IMR-90 (cell line): ENCODE data around the gene PRR14L. TPM values are rescaled to one million over a fixed set of nuclear protein-coding genes. Genes with fewer than 3 reads are reported as not detected.
A peak's percentile ranks its signal among the peaks of the same experiment; 100 is the strongest.

Experiments used
- ATAC-seq: fragments of 200-7000 bp; cut with Tn5 transposase; 2 replicates; pipeline ENCODE4 v1.9.1; 2020; ENCODE audit warnings: low read depth, mild to moderate bottlenecking, moderate library complexity
- Bru-seq: library from RNA; stranded (reverse); fragments of 400-500 nt; gene quantifications from one replicate; lab custom pipeline; 2021; lab: Mats Ljungman, UMichigan
- BruChase-seq, 2 experiments: library from RNA; stranded (reverse); fragments of 400-500 nt; gene quantifications; one replicate each; lab custom pipeline; 2021; lab: Mats Ljungman, UMichigan
- BruUV-seq: library from RNA; stranded (reverse); fragments of 400-500 nt; replicated peaks from 2 replicates; lab custom pipeline; 2021; lab: Mats Ljungman, UMichigan
- CTCF ChIA-PET: fragments of 300-600 bp; formaldehyde crosslinking; extraction: SDS; loops from one replicate; lab custom pipeline; 2021; ENCODE audit warnings: antibody characterized with exemption; lab: Yijun Ruan, JAX
- POLR2A ChIA-PET: fragments of 300-600 bp; sonication (Branson Sonifier 250); formaldehyde crosslinking; loops from one replicate; lab custom pipeline; 2022; ENCODE audit warnings: antibody characterized with exemption; ENCODE audit not compliant: unreplicated experiment; lab: Charles Lee
- DNase-seq: peaks from one replicate; pipeline ENCODE4 v3.0.0; 2013
- H2AFZ ChIP-seq: replicated peaks from 2 replicates; pipeline ENCODE3; 2013; ENCODE audit warnings: low read length, mild to moderate bottlenecking; ENCODE audit not compliant: poor library complexity
- H2AK5ac ChIP-seq: 2 replicates; pipeline ENCODE4 v1.6.1; 2013; ENCODE audit warnings: low read depth, low read length, inconsistent platforms
- H2AK9ac ChIP-seq: replicated peaks from 2 replicates; pipeline ENCODE3; 2013; ENCODE audit warnings: mild to moderate bottlenecking, low read depth, low read length, moderate library complexity; ENCODE audit not compliant: poor library complexity
- H2BK120ac ChIP-seq: 2 replicates; pipeline ENCODE4 v1.6.1; 2013; ENCODE audit warnings: low read depth, low read length, inconsistent platforms
- H2BK15ac ChIP-seq: 3 replicates; pipeline ENCODE4 v1.6.1; 2013; ENCODE audit warnings: low read depth, low read length, inconsistent platforms
- H2BK20ac ChIP-seq: 2 replicates; pipeline ENCODE4 v1.6.1; 2013; ENCODE audit warnings: low read depth, mild to moderate bottlenecking, inconsistent platforms, low read length, moderate library complexity
- H2BK5ac ChIP-seq: 2 replicates; pipeline ENCODE4 v1.6.1; 2013; ENCODE audit warnings: mild to moderate bottlenecking, low read depth, low read length, inconsistent platforms; ENCODE audit not compliant: poor library complexity, severe bottlenecking
- H3K14ac ChIP-seq: replicated peaks from 2 replicates; pipeline ENCODE4 v1.6.1; 2013; ENCODE audit warnings: low read depth, low read length, inconsistent platforms
- H3K18ac ChIP-seq: 2 replicates; pipeline ENCODE4 v1.6.1; 2013; ENCODE audit warnings: low read depth, low read length, control low read depth
- H3K23ac ChIP-seq: 2 replicates; pipeline ENCODE4 v1.6.1; 2013; ENCODE audit warnings: low read depth, low read length, inconsistent platforms
- H3K27ac ChIP-seq: 2 replicates; pipeline ENCODE4 v1.5.1; 2013; ENCODE audit warnings: mild to moderate bottlenecking, control low read depth, low read length; ENCODE audit not compliant: insufficient read depth
- H3K27me3 ChIP-seq: 2 replicates; pipeline ENCODE4 v1.6.1; 2013; ENCODE audit warnings: low read length; ENCODE audit not compliant: control insufficient read depth, insufficient read depth
- H3K36me3 ChIP-seq: 2 replicates; pipeline ENCODE4 v1.6.1; 2013; ENCODE audit warnings: low read length, mixed read lengths; ENCODE audit not compliant: control insufficient read depth, insufficient read depth
- H3K4ac ChIP-seq: 2 replicates; pipeline ENCODE4 v1.6.1; 2013; ENCODE audit warnings: low read depth, low read length, inconsistent platforms
- H3K4me1 ChIP-seq: 2 replicates; pipeline ENCODE4 v1.6.1; 2013; ENCODE audit warnings: low read length, mixed read lengths; ENCODE audit not compliant: control insufficient read depth, insufficient read depth
- H3K4me2 ChIP-seq: 2 replicates; pipeline ENCODE4 v1.6.1; 2013; ENCODE audit warnings: low read depth, mild to moderate bottlenecking, control low read depth, low read length, moderate library complexity
- H3K4me3 ChIP-seq: 2 replicates; pipeline ENCODE4 v1.5.1; 2013; ENCODE audit warnings: low read depth, mild to moderate bottlenecking, control low read depth, low read length, moderate library complexity; ENCODE audit not compliant: insufficient read depth
- H3K56ac ChIP-seq: 2 replicates; pipeline ENCODE4 v1.6.1; 2013; ENCODE audit warnings: low read length, inconsistent platforms; ENCODE audit not compliant: insufficient read depth; ENCODE audit errors: extremely low read depth
- H3K79me1 ChIP-seq, 2 experiments: 2 replicates each; pipeline ENCODE4 v1.6.1; 2013; ENCODE audit warnings: low read length in 2 of 2, inconsistent platforms in 1 of 2, low read depth in 1 of 2
- H3K9ac ChIP-seq: 2 replicates; pipeline ENCODE4 v1.6.1; 2013; ENCODE audit warnings: low read depth, low read length, control low read depth
- H3K9me1 ChIP-seq: 2 replicates; pipeline ENCODE4 v1.6.1; 2013; ENCODE audit warnings: low read length, inconsistent platforms; ENCODE audit not compliant: insufficient read depth
- H3K9me3 ChIP-seq: 2 replicates; pipeline ENCODE4 v1.6.1; 2013; ENCODE audit warnings: low read length; ENCODE audit not compliant: control insufficient read depth, insufficient read depth
- H4K20me1 ChIP-seq: 2 replicates; pipeline ENCODE4 v1.6.1; 2013; ENCODE audit warnings: low read length, inconsistent platforms; ENCODE audit not compliant: insufficient read depth
- H4K5ac ChIP-seq: 2 replicates; pipeline ENCODE4 v1.6.1; 2013; ENCODE audit warnings: mild to moderate bottlenecking, low read depth, low read length, control low read depth
- H4K8ac ChIP-seq, 2 experiments: 2 replicates each; pipeline ENCODE4 v1.6.1; 2013; ENCODE audit warnings: low read depth in 2 of 2, low read length in 2 of 2, control low read depth in 1 of 2, inconsistent platforms in 1 of 2
- H4K91ac ChIP-seq: 2 replicates; pipeline ENCODE4 v1.6.1; 2013; ENCODE audit warnings: low read depth, low read length, inconsistent platforms; ENCODE audit not compliant: insufficient read depth
- CHD1 ChIP-seq: IDR thresholded peaks from 2 replicates; pipeline ENCODE4 v1.6.1; 2012; ENCODE audit warnings: low read depth, low read length, improper control_type of control experiment
- CTCF ChIP-seq: conservative IDR thresholded peaks from 2 replicates; pipeline ENCODE4 v1.5.1; 2012; ENCODE audit warnings: mild to moderate bottlenecking, low read depth, low read length, improper control_type of control experiment
- MAFK ChIP-seq: IDR thresholded peaks from 2 replicates; pipeline ENCODE4 v1.6.1; 2012; ENCODE audit warnings: low read depth, low read length, improper control_type of control experiment
- MAZ ChIP-seq: IDR thresholded peaks from 2 replicates; pipeline ENCODE4 v1.6.1; 2012; ENCODE audit warnings: low read depth, mild to moderate bottlenecking, low read length, improper control_type of control experiment, moderate library complexity, borderline replicate concordance
- MXI1 ChIP-seq: IDR thresholded peaks from 2 replicates; pipeline ENCODE4 v1.6.1; 2012; ENCODE audit warnings: low read depth, mild to moderate bottlenecking, low read length, moderate library complexity, borderline replicate concordance
- POLR2A ChIP-seq: IDR thresholded peaks from 2 replicates; pipeline ENCODE4 v1.6.1; 2012; ENCODE audit warnings: mild to moderate bottlenecking, low read depth, low read length
- RAD21 ChIP-seq: IDR thresholded peaks from 2 replicates; pipeline ENCODE4 v1.6.1; 2012; ENCODE audit warnings: low read length, improper control_type of control experiment
- RFX5 ChIP-seq: IDR thresholded peaks from 2 replicates; pipeline ENCODE4 v1.8.0; 2012; ENCODE audit warnings: low read depth, mild to moderate bottlenecking, low read length, moderate library complexity
- SMC3 ChIP-seq: fragments of 150-350 bp; IDR thresholded peaks from 2 replicates; pipeline ENCODE4 v1.6.1; 2016; ENCODE audit warnings: low read depth, mild to moderate bottlenecking, antibody characterized with exemption, low read length, moderate library complexity
- WGBS, 2 experiments: methylation state at CpG; one replicate each; pipeline versions ENCODE4 v1.1.5 to v1.1.7; 2013; ENCODE audit warnings: missing lambda C conversion rate in 2 of 2; ENCODE audit not compliant: insufficient read length in 1 of 2; ENCODE audit errors: extremely low coverage in 2 of 2; 5-methylcytosine and 5-hydroxymethylcytosine counted together
- dilution Hi-C: fragments of 300-500 bp; cut with HindIII; formaldehyde crosslinking; loops from one replicate; pipeline ENCODE4 v1.14.3; 2018; ENCODE audit warnings: low sequenced_read_pairs; ENCODE audit not compliant: unreplicated experiment
- in situ Hi-C: fragments of 300-500 bp; cut with MboI; formaldehyde crosslinking; loops from 3 replicates; pipeline ENCODE4 v1.14.3; 2019; ENCODE audit warnings: low sequenced_read_pairs, inconsistent platforms, mixed read lengths
- intact Hi-C: fragments of 100-400 bp; cut with micrococcal nuclease; formaldehyde crosslinking; loops from 2 replicates; pipeline ENCODE4 v1.10.0; 2022
- long read RNA-seq: library from polyadenylated mRNA; unstranded; transcript quantifications from one replicate; pipeline ENCODE4 v2.0.0, GENCODE V29; 2021; ENCODE audit not compliant: unreplicated experiment
- polyA plus RNA-seq, 3 experiments: library from polyadenylated mRNA; depleted of rRNA; stranded (reverse); fragments of >200 nt; gene quantifications; 2 replicates each; pipeline ENCODE4 v1.2.3, GENCODE V29; 2012; ENCODE audit warnings: low replicate concordance in 1 of 3
- total RNA-seq: library from RNA; depleted of rRNA; stranded (reverse); fragments of >200 nt; gene quantifications from 2 replicates; pipeline ENCODE4 v1.2.3, GENCODE V29; 2012; rRNA removed
- TF ChIP-seq, protein P1 (sequence below): fragments of 150-350 bp; IDR thresholded peaks from 2 replicates; pipeline ENCODE4 v1.6.1; 2016; ENCODE audit warnings: low read depth, mild to moderate bottlenecking, low read length, moderate library complexity, borderline replicate concordance

The PRR14L gene
- total RNA-seq, result 19.7 and 20.6 TPM in 2 replicates
- polyA plus RNA-seq (2012; rRNA removed), result 9.0 and 9.8 TPM in 2 replicates
- polyA plus RNA-seq (2012; cell fraction: cytosol; rRNA removed), result 3.6 and 4.2 TPM in 2 replicates
- polyA plus RNA-seq (2012; cell fraction: nucleus; rRNA removed; ENCODE audit: low replicate concordance), result 8.0 and 15.2 TPM in 2 replicates
- Bru-seq, nascent RNA, result percentile 84 among the genes with signal in this experiment
- BruChase-seq, experiment 1, labeled RNA remaining after a 6-hour chase, result percentile 95 among the genes with signal in this experiment
- percentile 95 among the genes with signal in this experiment for BruChase-seq, experiment 2, labeled RNA remaining after a 2-hour chase
- long read RNA-seq, partial matches to known transcripts, result 2 of 14 reads
- long read RNA-seq, other reads (novel, unspliced or antisense), result 11 of 14 reads

DNA sequence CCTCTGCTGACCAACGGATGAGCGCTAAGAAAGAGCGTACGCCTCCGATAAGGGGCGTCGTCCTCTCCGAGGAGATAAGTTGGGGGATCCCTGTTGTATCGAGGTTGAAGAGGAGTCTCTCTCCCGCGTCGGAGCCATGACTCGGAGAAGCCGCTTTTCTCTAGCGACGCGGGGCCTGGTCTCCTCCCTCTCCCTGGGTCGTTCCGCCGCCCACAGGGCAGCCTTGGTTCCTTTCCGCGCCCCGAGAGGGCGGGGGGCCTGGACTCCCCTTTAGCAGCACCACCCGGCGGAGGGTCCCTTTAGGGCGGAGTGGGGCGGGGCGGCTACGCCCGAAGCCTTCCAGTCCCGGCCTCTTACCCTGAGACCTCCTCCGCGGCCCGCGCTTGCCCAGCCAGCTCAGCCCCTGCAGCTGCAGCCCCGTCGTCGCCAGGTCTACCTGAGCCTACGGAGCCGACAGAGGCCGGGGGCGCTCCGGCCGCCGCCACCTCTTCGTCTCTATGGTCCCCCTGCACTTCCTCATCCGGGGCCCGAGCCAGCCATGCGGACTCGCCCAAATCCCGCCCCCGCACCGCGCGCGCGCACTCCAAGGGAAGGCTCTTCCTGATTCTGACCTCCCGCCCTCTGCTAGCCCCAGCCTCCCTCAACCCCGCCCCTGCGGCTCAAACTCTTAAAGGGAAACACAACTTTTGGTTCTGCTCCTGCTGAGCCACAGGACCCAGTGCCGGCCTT lies at the start of gene PRR14L:
Gene PRR14L (minus strand): TSS at position 497 of the 729 bp plus-strand sequence. CDS start 11,272 bp downstream, outside the sequence.
- H4K8ac ChIP-seq, result peak within 1 kb of the TSS; percentile 60 to 95
- H2AFZ ChIP-seq, result peak within 1 kb of the TSS; percentile 91
- no peak for TF ChIP-seq SMC3
- TF ChIP-seq CHD1, result no peak
- TF ChIP-seq RAD21, result peak; percentile 15; the same call in 1 of the 2 replicates
- peak; percentile 85 for TF ChIP-seq POLR2A
- peak; percentile 71; the same call in 1 of the 2 replicates for TF ChIP-seq MXI1
- TF ChIP-seq CTCF, result peak; percentile 1; the same call in 1 of the 2 replicates
- TF ChIP-seq MAFK, result no peak
- TF ChIP-seq, protein P1, sequence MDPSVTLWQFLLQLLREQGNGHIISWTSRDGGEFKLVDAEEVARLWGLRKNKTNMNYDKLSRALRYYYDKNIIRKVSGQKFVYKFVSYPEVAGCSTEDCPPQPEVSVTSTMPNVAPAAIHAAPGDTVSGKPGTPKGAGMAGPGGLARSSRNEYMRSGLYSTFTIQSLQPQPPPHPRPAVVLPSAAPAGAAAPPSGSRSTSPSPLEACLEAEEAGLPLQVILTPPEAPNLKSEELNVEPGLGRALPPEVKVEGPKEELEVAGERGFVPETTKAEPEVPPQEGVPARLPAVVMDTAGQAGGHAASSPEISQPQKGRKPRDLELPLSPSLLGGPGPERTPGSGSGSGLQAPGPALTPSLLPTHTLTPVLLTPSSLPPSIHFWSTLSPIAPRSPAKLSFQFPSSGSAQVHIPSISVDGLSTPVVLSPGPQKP, result no peak
- no peak for TF ChIP-seq RFX5
- peak; percentile 88 for TF ChIP-seq MAZ
- CTCF ChIA-PET, result no interaction called here
- H3K4ac ChIP-seq, result peak within 1 kb of the TSS; percentile 97
- intact Hi-C loops (loop anchor here (5.0 kb wide), 4 partner anchors 67 to 203 kb away; partner anchors contain the start of gene PISD), dilution Hi-C loops (no loop called here), in situ Hi-C loops (loop anchor here (10.0 kb wide), 1 partner anchor 195 kb away; the partner anchor contains the start of gene YWHAH)
- peaks cover 10% of the 10 kb centered on the region for H3K4me1 ChIP-seq
- H3K14ac ChIP-seq, result peak within 1 kb of the TSS; percentile 99
- peak within 1 kb of the TSS; percentile 86 for H2AK5ac ChIP-seq
- peak within 1 kb of the TSS; percentile 14; the same call in 1 of the 2 replicates for H2BK20ac ChIP-seq
- H4K20me1 ChIP-seq, result no peaks in the 10 kb centered on the region
- H3K36me3 ChIP-seq, result no peaks in the 10 kb centered on the region
- BruUV-seq, result no TSS peak
- ATAC-seq, result peak; percentile 86
- peak within 1 kb of the TSS; percentile 56 for H3K18ac ChIP-seq
- peak within 1 kb of the TSS; percentile 75; the same call in 1 of the 3 replicates for H2BK15ac ChIP-seq
- H3K9me1 ChIP-seq, result peaks cover 9% of the 10 kb centered on the region
- H3K4me3 ChIP-seq, result peak within 1 kb of the TSS; percentile 73
- peak within 1 kb of the TSS; percentile 87 for H3K27ac ChIP-seq
- no peaks in the 10 kb centered on the region for H3K27me3 ChIP-seq
- WGBS, 2 experiments, result 1% methylated on average over 40 of the region's 62 CpGs; no CpG with 5 or more reads in 1 of the 2 experiments
- peak within 1 kb of the TSS; percentile 100 for H3K23ac ChIP-seq
- H3K4me2 ChIP-seq, result peak within 1 kb of the TSS; percentile 100
- H2BK5ac ChIP-seq, result peak within 1 kb of the TSS; percentile 71
- H4K5ac ChIP-seq, result peak within 1 kb of the TSS; percentile 96
- H3K9ac ChIP-seq, result peak within 1 kb of the TSS; percentile 93
- H2AK9ac ChIP-seq, result peak within 1 kb of the TSS; percentile 93
- POLR2A ChIA-PET, result no interaction called here
- no peaks in the 10 kb centered on the region for H3K9me3 ChIP-seq
- peak within 1 kb of the TSS; percentile 91 for H3K56ac ChIP-seq
- H3K79me1 ChIP-seq, result peaks cover 22 to 41% of the 10 kb centered on the region in 2 experiments
- DNase-seq, result peak; percentile 90
- peak within 1 kb of the TSS; percentile 69 for H2BK120ac ChIP-seq
- H4K91ac ChIP-seq, result peak within 1 kb of the TSS; percentile 95
